GM12892 (cell line): ENCODE measurements around the gene PLCE1.

Source experiments
- POLR2AphosphoS5 ChIP-seq: IDR thresholded peaks from 2 replicates; pipeline ENCODE4 v1.6.1; 2011; ENCODE audit warnings: low read depth, low read length, control low read depth
- TAF1 ChIP-seq: IDR thresholded peaks from 2 replicates; pipeline ENCODE4 v1.6.1; 2011; ENCODE audit warnings: low read depth, mild to moderate bottlenecking, control low read depth, low read length, borderline replicate concordance

DNA sequence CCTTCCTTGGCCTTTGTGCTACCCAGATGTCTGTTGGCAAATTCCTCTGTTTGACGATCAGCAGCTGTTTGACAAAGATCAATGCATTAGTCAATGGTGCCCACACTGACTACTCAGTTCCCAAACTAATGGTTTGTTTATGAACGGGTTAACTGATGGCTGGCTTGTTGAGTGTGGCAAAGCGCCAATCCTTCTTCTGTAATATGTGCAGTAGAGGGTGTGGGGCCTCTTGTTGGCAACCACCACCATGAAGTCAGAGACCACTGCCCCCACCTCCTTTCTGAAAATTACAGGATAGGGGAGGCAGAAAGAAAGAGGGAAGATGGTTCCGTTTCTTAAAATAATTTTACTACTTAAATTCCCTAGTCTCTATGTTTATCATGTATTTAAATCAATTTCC is 2.6 kb upstream of the PLCE1 start:
- TF ChIP-seq POLR2AphosphoS5 (no peak), TAF1 (no peak)
